Stimulated activated CD4-positive, alpha-beta T cell treated with anti-CD3 and anti-CD28 coated beads, Interleukin-1b, Interleukin-23, amount 100 ng/mL, for 24 hours (primary cell): ENCODE data around the gene CYLD.

ENCODE experiments used
- DNase-seq, 4 experiments: peaks; one replicate each; pipeline ENCODE4 v3.0.0-alpha.2; 2020; ENCODE audit warnings: low read depth in 4 of 4, low spot score in 1 of 4

CYLD gene

GRCh38 chr16:50711040-50711439, 30.8 kb upstream of the CYLD start:
- no peak for DNase-seq

GRCh38 chr16:50711862-50712559, 29.9 kb upstream of the CYLD start:
- no peak for DNase-seq

- no peak for DNase-seq
Measured at GRCh38 chr16:50712560-50712898, 29.4 kb upstream of the CYLD start.

- no peak for DNase-seq
Measured at GRCh38 chr16:50712956-50713355, 28.9 kb upstream of the CYLD start.

- DNase-seq = no peak
Measured at GRCh38 chr16:50717091-50717490, 24.8 kb upstream of the CYLD start.

GRCh38 chr16:50717494-50717893, 24.4 kb upstream of the CYLD start:
- DNase-seq = no peak

GRCh38 chr16:50718061-50718760, 23.7 kb upstream of the CYLD start:
- DNase-seq = no peak

- DNase-seq = no peak
Measured at GRCh38 chr16:50718761-50719400, 23.0 kb upstream of the CYLD start.

- no peak for DNase-seq
Measured at GRCh38 chr16:50719401-50720337, 22.2 kb upstream of the CYLD start.

GRCh38 chr16:50721549-50722404, 20.1 kb upstream of the CYLD start:
- no peak for DNase-seq

- DNase-seq = no peak
Measured at GRCh38 chr16:50722405-50722737, 19.5 kb upstream of the CYLD start.

- no peak for DNase-seq
Measured at GRCh38 chr16:50722960-50723359, 18.9 kb upstream of the CYLD start.

GRCh38 chr16:50724306-50724705, 17.6 kb upstream of the CYLD start:
- no peak for DNase-seq

GRCh38 chr16:50731130-50731988, 10.5 kb upstream of the CYLD start:
- DNase-seq = no peak

- no peak for DNase-seq
Measured at GRCh38 chr16:50731989-50732832, 9.7 kb upstream of the CYLD start.

GRCh38 chr16:50733468-50733867, 8.4 kb upstream of the CYLD start:
- DNase-seq = no peak

GRCh38 chr16:50735629-50736122, 6.2 kb upstream of the CYLD start:
- no peak for DNase-seq

GRCh38 chr16:50736448-50736847, 5.4 kb upstream of the CYLD start:
- no peak for DNase-seq
